Sigmoid colon (tissue), 4 donors: Measurements from ENCODE around the gene SEL1L.

Experiments
- CTCF ChIP-seq, 4 experiments: fragments of 450-650 bp in 3 of 4; fragments of 200-600 bp in 1 of 4; IDR thresholded peaks; one replicate each; pipeline ENCODE4 v1.5.1; 2016 to 2019; ENCODE audit warnings: antibody characterized with exemption in 4 of 4, mild to moderate bottlenecking in 3 of 4, moderate library complexity in 2 of 4
- EP300 ChIP-seq, 4 donors: sonication (generic); formaldehyde crosslinking; IDR thresholded peaks; one replicate each; pipeline ENCODE4 v1.6.1; 2017; ENCODE audit warnings: antibody characterized with exemption in 4 of 4
- POLR2A ChIP-seq, 2 donors: fragments of 450-650 bp; IDR thresholded peaks; one replicate each; pipeline ENCODE4 v1.6.1; 2016; ENCODE audit warnings: antibody characterized with exemption in 2 of 2, mild to moderate bottlenecking in 2 of 2, moderate library complexity in 2 of 2
- POLR2AphosphoS5 ChIP-seq, 4 donors: sonication (generic); formaldehyde crosslinking; IDR thresholded peaks; one replicate each; pipeline ENCODE4 v1.6.1; 2017; ENCODE audit warnings: antibody characterized with exemption in 4 of 4

DNA sequence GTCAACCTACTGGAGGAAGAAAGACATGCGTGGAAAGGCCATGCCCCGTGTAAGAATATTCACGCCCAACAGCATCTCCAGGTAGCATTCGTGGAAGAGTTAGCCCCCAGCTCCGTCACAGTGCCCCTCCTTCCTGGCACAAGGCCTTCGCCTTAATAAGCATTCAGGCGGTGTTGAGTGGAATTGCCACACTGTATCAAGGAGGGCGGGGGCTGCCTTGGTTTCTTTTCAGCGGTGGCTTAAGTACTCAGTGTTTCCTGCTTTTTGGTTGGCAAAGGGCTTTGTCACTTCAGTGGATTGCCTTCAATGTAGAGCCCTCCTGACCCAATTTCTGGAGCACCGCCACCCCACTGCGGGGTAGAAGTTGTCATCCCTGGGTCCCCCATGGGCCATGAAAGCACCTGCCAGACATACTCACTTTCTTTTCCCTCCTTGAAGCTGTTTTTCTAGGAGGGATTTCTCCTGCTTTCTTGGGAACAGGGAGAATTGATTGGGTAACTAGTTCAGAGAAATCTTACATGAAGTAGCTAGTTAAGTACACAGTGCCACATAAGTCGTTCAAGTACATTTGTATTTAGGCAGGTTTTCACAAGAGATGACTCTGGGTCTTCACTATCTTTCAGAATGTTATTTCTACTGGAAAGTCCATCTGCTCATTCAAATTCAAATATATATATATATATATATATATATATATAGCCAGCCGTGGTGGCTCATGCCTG is 68.0 kb downstream of the SEL1L start:
- TF ChIP-seq POLR2AphosphoS5 (IDR thresholded peaks at IDR 0.05) (no peak), EP300 (IDR thresholded peaks at IDR 0.05) (no peak), CTCF (IDR thresholded peaks at IDR 0.05) (no peak), POLR2A (IDR thresholded peaks at IDR 0.05) (no peak)
